OCI-LY1 (cell line): ENCODE measurements around the gene PKP3.

Experiments used
- CTCF ChIP-seq: fragments of 200-600 bp; sonication (generic), shearing (Covaris generic); IDR thresholded peaks from 2 replicates; pipeline ENCODE4 v1.5.1; 2017; ENCODE audit warnings: mild to moderate bottlenecking, antibody characterized with exemption, low read length, moderate library complexity, mixed read lengths
- EZH2 ChIP-seq: fragments of 200-600 bp; sonication (generic), shearing (Covaris generic); IDR thresholded peaks from 2 replicates; pipeline ENCODE4 v1.8.0; 2017; ENCODE audit warnings: borderline replicate concordance, mixed run types, mild to moderate bottlenecking, antibody characterized with exemption, low read length, moderate library complexity, mixed read lengths

GRCh38 chr11:429391-429790 lies 35.4 kb downstream of the PKP3 start:
- no peak for TF ChIP-seq CTCF
- no peak for TF ChIP-seq EZH2
